Measurements from ENCODE around the gene UNG. TPM values are rescaled to one million over a fixed set of nuclear protein-coding genes. Genes with fewer than 3 reads are reported as not detected.
A peak's percentile ranks its signal among the peaks of the same experiment; 100 is the strongest.

The UNG gene
- total RNA-seq, 6 experiments from 2014 or later = 16.3 to 42.7 (median 21.2) TPM

DNA sequence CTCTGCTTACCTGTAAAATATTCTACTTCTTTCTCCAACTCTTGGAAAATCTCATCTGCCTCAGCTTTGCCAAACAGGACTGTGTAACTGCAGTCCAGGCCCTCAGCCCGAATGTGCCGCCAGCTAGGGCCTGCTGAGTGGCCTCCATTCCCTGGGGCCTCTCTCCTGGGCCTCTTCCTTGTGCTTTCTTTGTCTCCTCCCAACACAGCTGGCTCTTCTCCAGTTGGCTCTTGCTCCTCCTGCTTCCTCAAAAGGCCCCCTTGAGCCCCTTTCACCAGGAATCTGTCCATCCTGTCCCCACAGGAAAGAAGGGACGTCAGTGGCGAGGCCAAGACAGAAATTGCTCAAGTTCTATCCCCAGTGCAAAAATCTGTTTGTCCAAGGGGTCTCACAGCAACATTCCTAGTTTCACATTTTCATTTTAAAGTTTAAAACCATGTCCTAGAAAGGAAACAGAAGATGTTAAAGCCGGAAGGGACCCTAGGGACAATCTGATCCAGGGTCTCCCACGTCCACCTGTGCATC is 4.8 kb upstream of the UNG start:
- Histone ChIP-seq H3K36me3 (peaks cover 0 to 11% (median 4%) of the 10 kb centered on the region in 4 donors), H3K27ac (peak overlapping the region in 2 of 3 donors; percentile 65), H3K4me1 (peaks cover 0 to 43% (median 5%) of the 10 kb centered on the region in 4 donors), H3K9me3 (no peaks in the 10 kb centered on the region), H3K27me3 (no peaks in the 10 kb centered on the region), H3K4me3 (peak overlapping the region; percentile 40 to 65 (median 55))
- DNase-seq (no peak), ATAC-seq (no peak)
- 19% methylated on average over 6 of the region's 6 CpGs for WGBS (ENCODE audit: insufficient coverage, low coverage, low lambda C conversion rate, missing lambda C conversion rate)
- intact Hi-C loops (cut with DNase I) = loop anchor here in 1 of 2 donors (5.0 kb wide), 1 partner anchor 40 kb away; the partner anchor contains the start of gene USP30
- TF ChIP-seq, protein P1, sequence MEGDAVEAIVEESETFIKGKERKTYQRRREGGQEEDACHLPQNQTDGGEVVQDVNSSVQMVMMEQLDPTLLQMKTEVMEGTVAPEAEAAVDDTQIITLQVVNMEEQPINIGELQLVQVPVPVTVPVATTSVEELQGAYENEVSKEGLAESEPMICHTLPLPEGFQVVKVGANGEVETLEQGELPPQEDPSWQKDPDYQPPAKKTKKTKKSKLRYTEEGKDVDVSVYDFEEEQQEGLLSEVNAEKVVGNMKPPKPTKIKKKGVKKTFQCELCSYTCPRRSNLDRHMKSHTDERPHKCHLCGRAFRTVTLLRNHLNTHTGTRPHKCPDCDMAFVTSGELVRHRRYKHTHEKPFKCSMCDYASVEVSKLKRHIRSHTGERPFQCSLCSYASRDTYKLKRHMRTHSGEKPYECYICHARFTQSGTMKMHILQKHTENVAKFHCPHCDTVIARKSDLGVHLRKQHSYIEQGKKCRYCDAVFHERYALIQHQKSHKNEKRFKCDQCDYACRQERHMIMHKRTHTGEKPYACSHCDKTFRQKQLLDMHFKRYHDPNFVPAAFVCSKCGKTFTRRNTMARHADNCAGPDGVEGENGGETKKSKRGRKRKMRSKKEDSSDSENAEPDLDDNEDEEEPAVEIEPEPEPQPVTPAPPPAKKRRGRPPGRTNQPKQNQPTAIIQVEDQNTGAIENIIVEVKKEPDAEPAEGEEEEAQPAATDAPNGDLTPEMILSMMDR (IDR thresholded peaks at IDR 0.05) = no peak
- TF ChIP-seq POLR2A (IDR thresholded peaks at IDR 0.05) = no peak

- Histone ChIP-seq H3K4me1 (peaks cover 0 to 37% (median 2%) of the 10 kb centered on the region in 4 donors), H3K9me3 (no peaks in the 10 kb centered on the region), H3K36me3 (peaks cover 0 to 9% (median 4%) of the 10 kb centered on the region in 4 donors), H3K4me3 (peak within 1 kb of the TSS; percentile 40 to 65 (median 55)), H3K27ac (peak within 1 kb of the TSS; percentile 36 to 65 (median 65)), H3K27me3 (no peaks in the 10 kb centered on the region)
- peak; percentile 82 to 84 (median 83) for ATAC-seq
- peak; percentile 94 for DNase-seq
- WGBS (ENCODE audit: insufficient coverage, low coverage, low lambda C conversion rate, missing lambda C conversion rate) = 2% methylated on average over 25 of the region's 45 CpGs
- TF ChIP-seq POLR2A (IDR thresholded peaks at IDR 0.05) = peak; percentile 77
- TF ChIP-seq, protein P1 (IDR thresholded peaks at IDR 0.05) = peak; percentile 98 to 99 (median 98)
- intact Hi-C loops (cut with DNase I) = loop anchor here in 1 of 2 donors (5.0 kb wide), 1 partner anchor 41 kb away; the partner anchor contains the start of gene USP30
Observed at GRCh38 chr12:109093022-109093918, 4.1 kb upstream of the UNG start, which contains the start of gene ALKBH2. Gene ALKBH2 (minus strand): TSS chr12:109093472. CDS start chr12:109092786, 686 bp downstream.

DNA sequence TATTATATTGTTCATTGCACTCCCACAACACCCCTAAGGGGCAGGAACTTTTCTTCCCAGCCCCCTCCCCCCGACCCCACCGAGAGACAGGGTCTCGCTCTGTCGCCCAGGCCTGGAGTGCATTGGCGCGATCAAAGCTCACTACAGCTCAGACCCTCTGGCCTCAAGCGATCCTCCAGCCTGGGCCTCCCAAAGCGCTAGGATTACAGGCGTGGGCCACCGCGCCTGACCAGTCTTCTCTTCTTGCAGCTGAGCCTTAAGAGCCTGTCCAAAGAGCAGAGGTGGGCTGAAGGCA is 310 bp upstream of the UNG start:
- DNase-seq (no peak), ATAC-seq (no peak)
- no peaks in the 10 kb centered on the region for H3K27me3 ChIP-seq
- H3K4me3 ChIP-seq = no peak overlapping the region
- intact Hi-C loops (cut with DNase I) = no loop called here
- no peak overlapping the region for H3K27ac ChIP-seq
- H3K4me1 ChIP-seq = peaks cover 0 to 28% (median 7%) of the 10 kb centered on the region in 4 donors
- 42% methylated on average over 11 of the region's 11 CpGs for WGBS (ENCODE audit: insufficient coverage, low coverage, low lambda C conversion rate, missing lambda C conversion rate)
- TF ChIP-seq, protein P1 (IDR thresholded peaks at IDR 0.05) = no peak
- TF ChIP-seq POLR2A (IDR thresholded peaks at IDR 0.05) = no peak
- H3K36me3 ChIP-seq = peaks cover 0 to 4% (median 0%) of the 10 kb centered on the region in 4 donors
- H3K9me3 ChIP-seq = no peaks in the 10 kb centered on the region

DNA sequence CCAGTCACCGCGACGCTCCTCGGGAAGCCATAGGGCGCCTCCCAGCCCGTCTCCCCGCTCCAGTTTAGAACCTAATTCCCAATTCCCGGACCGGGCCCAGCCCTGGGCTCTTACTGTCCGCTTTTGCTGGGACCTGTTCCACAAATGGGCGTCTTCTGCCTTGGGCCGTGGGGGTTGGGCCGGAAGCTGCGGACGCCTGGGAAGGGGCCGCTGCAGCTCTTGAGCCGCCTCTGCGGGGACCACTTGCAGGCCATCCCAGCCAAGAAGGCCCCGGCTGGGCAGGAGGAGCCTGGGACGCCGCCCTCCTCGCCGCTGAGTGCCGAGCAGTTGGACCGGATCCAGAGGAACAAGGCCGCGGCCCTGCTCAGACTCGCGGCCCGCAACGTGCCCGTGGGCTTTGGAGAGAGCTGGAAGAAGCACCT is 797 bp downstream of the UNG start:
- no peaks in the 10 kb centered on the region for H3K27me3 ChIP-seq
- TF ChIP-seq, protein P1 (IDR thresholded peaks at IDR 0.05) = no peak
- TF ChIP-seq POLR2A (IDR thresholded peaks at IDR 0.05) = peak; percentile 61
- intact Hi-C loops (cut with DNase I) = no loop called here
- peaks cover 0 to 20% (median 7%) of the 10 kb centered on the region in 4 donors for H3K4me1 ChIP-seq
- DNase-seq (peak in 1 of 3 donors; percentile 76), ATAC-seq (peak; percentile 40 to 56 (median 50))
- H3K27ac ChIP-seq = peak overlapping the region; percentile 55 to 79 (median 66)
- H3K36me3 ChIP-seq = peaks cover 0 to 14% (median 4%) of the 10 kb centered on the region in 4 donors
- H3K9me3 ChIP-seq = no peaks in the 10 kb centered on the region
- WGBS (ENCODE audit: insufficient coverage, low coverage, low lambda C conversion rate, missing lambda C conversion rate) = under 1% methylated on average over 17 of the region's 32 CpGs
- H3K4me3 ChIP-seq = peak overlapping the region; percentile 81 to 93 (median 86)
